ENCODE measurements around the gene HIC2.
"Not testable (repeated sequence)": the region's sequence is repeated elsewhere in the genome, so short reads cannot be mapped to it uniquely, and the experiment has no call there.

- not testable (repeated sequence) for TF ChIP-seq POLR2AphosphoS5 (IDR thresholded peaks at IDR 0.05; ENCODE audit: low read depth); CTCF (IDR thresholded peaks at IDR 0.05; ENCODE audit: insufficient read depth, low read length); SPI1 (IDR thresholded peaks at IDR 0.05; ENCODE audit: borderline replicate concordance, low read depth); REST (IDR thresholded peaks at IDR 0.05; ENCODE audit: insufficient replicate concordance, low read depth); GABPA (IDR thresholded peaks at IDR 0.05; ENCODE audit: low read depth)
These were observed 80.8 kb downstream of the HIC2 start for GRCh38 chr22:21497984-21498383.
